ENCODE measurements around the gene RPP25L. TPM values are rescaled to one million over a fixed set of nuclear protein-coding genes. Genes with fewer than 3 reads are reported as not detected.

Gene RPP25L
- total and polyA plus RNA-seq, 2 experiments from 2014 or later, result 16.4 to 25.1 TPM

- Histone ChIP-seq H3K4me2 (no peak overlapping the region), H3K36me3 (ENCODE audit: insufficient read depth) (no peaks in the 10 kb centered on the region), H2AFZ (no peak overlapping the region), H3K27ac (ENCODE audit: low read depth) (no peak overlapping the region), H3K4me1 (ENCODE audit: insufficient read depth) (peaks cover 30% of the 10 kb centered on the region), H4K20me1 (replicated peaks; ENCODE audit: insufficient read depth) (peaks cover 5% of the 10 kb centered on the region; the same call in 1 of the 2 replicates), H3K27me3 (ENCODE audit: insufficient read depth) (peaks cover 18% of the 10 kb centered on the region), H3F3A (replicated peaks; ENCODE audit: low read depth) (peaks cover 9% of the 10 kb centered on the region; the same call in 1 of the 2 replicates), H3K79me2 (replicated peaks; ENCODE audit: insufficient read depth) (no peaks in the 10 kb centered on the region), H3K9me2 (ENCODE audit: insufficient read depth) (no peaks in the 10 kb centered on the region), H3K4me3 (no peak overlapping the region)
- Mint-ChIP-seq H3K4me1 (peaks cover 47% of the 10 kb centered on the region), H3K27me3 (ENCODE audit: insufficient read depth, low read depth, poor library complexity) (peaks cover 33% of the 10 kb centered on the region), H3K9me3 (no peaks in the 10 kb centered on the region; the same call in 2 of the 3 replicates), H3K27ac (no peak overlapping the region), H3K4me3 (no peak overlapping the region), H3K36me3 (ENCODE audit: low read depth) (no peaks in the 10 kb centered on the region)
- DNase-seq (ENCODE audit: low spot score) (no peak), ATAC-seq (no peak)
- TF ChIP-seq ZNF331 (CRISPR knock-in tag; IDR thresholded peaks at IDR 0.05; ENCODE audit: low read depth), result no peak
- no peak for TF ChIP-seq EZH2 (IDR thresholded peaks at IDR 0.05; ENCODE audit: low read depth, unreplicated experiment)
- TF ChIP-seq CREB1 (CRISPR knock-in tag; IDR thresholded peaks at IDR 0.05; ENCODE audit: low read depth), result no peak
- TF ChIP-seq CTCF (conservative IDR thresholded peaks at IDR 0.05; ENCODE audit: low read depth in 2 of 2), result no peak
- TF ChIP-seq NANOG (IDR thresholded peaks at IDR 0.05; ENCODE audit: borderline replicate concordance), result no peak
- no peak for TF ChIP-seq ZNF114 (CRISPR knock-in tag; IDR thresholded peaks at IDR 0.05)
- no peak for TF ChIP-seq REST (IDR thresholded peaks at IDR 0.05; ENCODE audit: unreplicated experiment)
- TF ChIP-seq, protein P1, sequence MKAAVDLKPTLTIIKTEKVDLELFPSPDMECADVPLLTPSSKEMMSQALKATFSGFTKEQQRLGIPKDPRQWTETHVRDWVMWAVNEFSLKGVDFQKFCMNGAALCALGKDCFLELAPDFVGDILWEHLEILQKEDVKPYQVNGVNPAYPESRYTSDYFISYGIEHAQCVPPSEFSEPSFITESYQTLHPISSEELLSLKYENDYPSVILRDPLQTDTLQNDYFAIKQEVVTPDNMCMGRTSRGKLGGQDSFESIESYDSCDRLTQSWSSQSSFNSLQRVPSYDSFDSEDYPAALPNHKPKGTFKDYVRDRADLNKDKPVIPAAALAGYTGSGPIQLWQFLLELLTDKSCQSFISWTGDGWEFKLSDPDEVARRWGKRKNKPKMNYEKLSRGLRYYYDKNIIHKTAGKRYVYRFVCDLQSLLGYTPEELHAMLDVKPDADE (IDR thresholded peaks at IDR 0.05), result no peak
Measured at GRCh38 chr9:34572092-34572491, 39.8 kb downstream of the RPP25L start.

- Histone ChIP-seq H3K4me1 (ENCODE audit: insufficient read depth) (peaks cover 23% of the 10 kb centered on the region), H2AFZ (no peak overlapping the region), H4K20me1 (replicated peaks; ENCODE audit: insufficient read depth) (no peaks in the 10 kb centered on the region), H3F3A (replicated peaks; ENCODE audit: low read depth) (peaks cover 3% of the 10 kb centered on the region; the same call in 1 of the 2 replicates), H3K79me2 (replicated peaks; ENCODE audit: insufficient read depth) (no peaks in the 10 kb centered on the region), H3K27me3 (ENCODE audit: insufficient read depth) (peaks cover 11% of the 10 kb centered on the region), H3K4me2 (no peak overlapping the region), H3K36me3 (ENCODE audit: insufficient read depth) (no peaks in the 10 kb centered on the region), H3K9me2 (ENCODE audit: insufficient read depth) (no peaks in the 10 kb centered on the region), H3K4me3 (no peak overlapping the region), H3K27ac (ENCODE audit: low read depth) (no peak overlapping the region)
- peaks cover 29% of the 10 kb centered on the region for H3K27me3 Mint-ChIP-seq (ENCODE audit: insufficient read depth, low read depth, poor library complexity)
- no peaks in the 10 kb centered on the region; the same call in 2 of the 3 replicates for H3K9me3 Mint-ChIP-seq
- ATAC-seq, result no peak
- peaks cover 47% of the 10 kb centered on the region for H3K4me1 Mint-ChIP-seq
- no peak overlapping the region for H3K27ac Mint-ChIP-seq
- no peaks in the 10 kb centered on the region; the same call in 2 of the 3 replicates for H3K36me3 Mint-ChIP-seq (ENCODE audit: low read depth)
- TF ChIP-seq NANOG (IDR thresholded peaks at IDR 0.05; ENCODE audit: borderline replicate concordance) (no peak), STAT1 (IDR thresholded peaks at IDR 0.05; ENCODE audit: unreplicated experiment) (no peak), EZH2phosphoT487 (IDR thresholded peaks at IDR 0.05; ENCODE audit: unreplicated experiment) (no peak), REST (IDR thresholded peaks at IDR 0.05; ENCODE audit: unreplicated experiment) (no peak), ZNF114 (CRISPR knock-in tag; IDR thresholded peaks at IDR 0.05) (no peak), CREB1 (CRISPR knock-in tag; IDR thresholded peaks at IDR 0.05; ENCODE audit: low read depth) (no peak), ZNF331 (CRISPR knock-in tag; IDR thresholded peaks at IDR 0.05; ENCODE audit: low read depth) (no peak)
- TF ChIP-seq, protein P1 (IDR thresholded peaks at IDR 0.05), result no peak
- DNase-seq (ENCODE audit: low spot score), result no peak
- H3K4me3 Mint-ChIP-seq, result no peak overlapping the region
Measured at GRCh38 chr9:34571481-34571810, 40.5 kb downstream of the RPP25L start.
